GM12878 (cell line): ENCODE measurements around the gene MRPL23. TPM values are rescaled to one million over a fixed set of nuclear protein-coding genes. Genes with fewer than 3 reads are reported as not detected.

Source experiments
- ATAC-seq: fragments of 200-7000 bp; cut with Tn5 transposase; 3 replicates; pipeline ENCODE4 v1.9.1; 2020; ENCODE audit warnings: mild to moderate bottlenecking, moderate library complexity
- BruUV-seq: library from RNA; stranded (reverse); fragments of 400-500 nt; replicated peaks from 2 replicates; lab custom pipeline; 2021; lab: Mats Ljungman, UMichigan
- CTCF ChIA-PET: fragments of 300-600 bp; sonication (Branson Sonifier 250); formaldehyde crosslinking; extraction: SDS; loops from one replicate; lab custom pipeline; 2021; ENCODE audit warnings: inconsistent platforms; lab: Yijun Ruan, JAX
- POLR2A ChIA-PET: fragments of 350-600 bp; formaldehyde crosslinking; extraction: SDS; loops from one replicate; lab custom pipeline; 2021; ENCODE audit warnings: inconsistent platforms; lab: Charles Lee
- RAD21 ChIA-PET: fragments of 300-600 bp; sonication (Branson Sonifier 250); formaldehyde crosslinking; loops from one replicate; lab custom pipeline; 2023; ENCODE audit warnings: antibody characterized with exemption; ENCODE audit not compliant: unreplicated experiment; lab: Charles Lee
- SMC1A ChIA-PET: fragments of 300-600 bp; sonication (Branson Sonifier 250); formaldehyde crosslinking; loops from one replicate; lab custom pipeline; 2023; ENCODE audit not compliant: unreplicated experiment, uncharacterized antibody; lab: Charles Lee
- DNase-seq: peaks from one replicate; pipeline ENCODE4 v3.0.0-alpha.2; 2011; ENCODE audit warnings: low read depth, low spot score
- FAIRE-seq: peaks from 3 replicates; lab custom pipeline; 2011; peaks lifted over from hg19 to GRCh38; lab: Jason Lieb, UNC
- H2AFZ ChIP-seq: 2 replicates; pipeline ENCODE4 v1.6.0; 2011; ENCODE audit warnings: low read depth, low read length, control low read depth; ENCODE audit not compliant: control insufficient read depth
- H3K27ac ChIP-seq: 2 replicates; pipeline ENCODE4 v1.5.1; 2011; ENCODE audit warnings: control low read depth; ENCODE audit not compliant: control insufficient read depth, insufficient read depth
- H3K27me3 ChIP-seq, 2 experiments: replicated peaks in 1 of 2; 2 replicates each; pipeline versions ENCODE4 v1.6.0 to v1.6.1; 2011; ENCODE audit warnings: low read length in 1 of 2; ENCODE audit not compliant: control insufficient read depth in 2 of 2, insufficient read depth in 2 of 2
- H3K36me3 ChIP-seq, 2 experiments: 2 replicates each; pipeline ENCODE4 v1.5.1; 2011; ENCODE audit warnings: low read length in 1 of 2; ENCODE audit not compliant: control insufficient read depth in 2 of 2, insufficient read depth in 2 of 2
- H3K4me1 ChIP-seq: 2 replicates; pipeline ENCODE4 v1.6.1; 2011; ENCODE audit warnings: mild to moderate bottlenecking, low read length, moderate library complexity, mixed read lengths; ENCODE audit not compliant: control insufficient read depth, insufficient read depth
- H3K4me2 ChIP-seq: 2 replicates; pipeline ENCODE4 v1.6.0; 2011; ENCODE audit warnings: control low read depth; ENCODE audit not compliant: control insufficient read depth, insufficient read depth
- H3K4me3 ChIP-seq: fragments of 200-600 bp; sonication (generic); 2 replicates; pipeline ENCODE4 v1.5.1; 2016
- H3K79me2 ChIP-seq: 2 replicates; pipeline ENCODE4 v1.6.0; 2011; ENCODE audit warnings: low read length; ENCODE audit not compliant: control insufficient read depth, insufficient read depth
- H3K9ac ChIP-seq: 2 replicates; pipeline ENCODE4 v1.8.0; 2011; ENCODE audit warnings: low read length, control low read depth, mixed read lengths; ENCODE audit not compliant: control insufficient read depth, insufficient read depth
- H3K9me3 ChIP-seq: replicated peaks from 3 replicates; pipeline ENCODE4 v1.5.1; 2011; ENCODE audit warnings: mild to moderate bottlenecking, low read length; ENCODE audit not compliant: control insufficient read depth, insufficient read depth
- H4K20me1 ChIP-seq: 2 replicates; pipeline ENCODE4 v1.6.0; 2011; ENCODE audit not compliant: control insufficient read depth, insufficient read depth
- BCL11A ChIP-seq: IDR thresholded peaks from 2 replicates; pipeline ENCODE4 v1.6.1; 2011; ENCODE audit warnings: low read depth, low read length
- FOS ChIP-seq: IDR thresholded peaks from 3 replicates; pipeline ENCODE4 v1.6.1; 2011; ENCODE audit warnings: borderline replicate concordance; ENCODE audit not compliant: insufficient read length; ENCODE audit errors: extremely low read depth
- HDAC6 ChIP-seq: fragments of 200-600 bp; sonication (generic); IDR thresholded peaks from one replicate; pipeline ENCODE4 v1.8.0; 2017; ENCODE audit warnings: antibody characterized with exemption; ENCODE audit not compliant: unreplicated experiment
- IKZF1 ChIP-seq: fragments of 450-650 bp; conservative IDR thresholded peaks from 2 replicates; pipeline ENCODE4 v1.6.1; 2017; ENCODE audit warnings: antibody characterized with exemption, mild to moderate bottlenecking
- IKZF2 ChIP-seq, 2 experiments: fragments of 450-650 bp; IDR thresholded peaks; 2 replicates each; pipeline ENCODE4 v1.6.1; 2017; ENCODE audit warnings: mild to moderate bottlenecking in 2 of 2, moderate library complexity in 2 of 2
- NFIC ChIP-seq: IDR thresholded peaks from 2 replicates; pipeline ENCODE4 v1.6.1; 2012; ENCODE audit warnings: low read depth, mild to moderate bottlenecking, inconsistent platforms, low read length, moderate library complexity
- NFYB ChIP-seq: IDR thresholded peaks from 2 replicates; pipeline ENCODE4 v1.6.1; 2011; ENCODE audit warnings: low read depth, mild to moderate bottlenecking, low read length, improper control_type of control experiment, moderate library complexity; ENCODE audit not compliant: insufficient read depth
- NKRF ChIP-seq: fragments of 450-650 bp; conservative IDR thresholded peaks from 2 replicates; pipeline ENCODE4 v1.6.1; 2017; ENCODE audit warnings: mild to moderate bottlenecking, moderate library complexity
- NR2C1 ChIP-seq: fragments of 450-650 bp; IDR thresholded peaks from 2 replicates; pipeline ENCODE4 v1.6.1; 2017; ENCODE audit warnings: antibody characterized with exemption, mild to moderate bottlenecking, moderate library complexity
- NR2C2 ChIP-seq: IDR thresholded peaks from 2 replicates; pipeline ENCODE4 v1.6.1; 2011; ENCODE audit warnings: borderline replicate concordance, low read depth; ENCODE audit not compliant: control insufficient read depth, insufficient read length
- TAF1 ChIP-seq: IDR thresholded peaks from 2 replicates; pipeline ENCODE4 v1.6.1; 2011; ENCODE audit warnings: mild to moderate bottlenecking, low read depth, low read length, borderline replicate concordance
- TCF3 ChIP-seq: IDR thresholded peaks from 2 replicates; pipeline ENCODE4 v1.6.1; 2012; ENCODE audit warnings: low read depth, mild to moderate bottlenecking, low read length, borderline replicate concordance; ENCODE audit not compliant: insufficient read depth
- YY1 ChIP-seq: IDR thresholded peaks from 2 replicates; pipeline ENCODE4 v1.6.1; 2011; ENCODE audit warnings: low read depth, mild to moderate bottlenecking, low read length
- WGBS: methylation state at CpG from one replicate; pipeline ENCODE4 v1.1.6; 2016; ENCODE audit warnings: low lambda C conversion rate; ENCODE audit not compliant: insufficient replicate concordance, insufficient coverage; ENCODE audit errors: missing lambda C conversion rate; 5-methylcytosine and 5-hydroxymethylcytosine counted together
- in situ Hi-C: fragments of 300-500 bp; cut with MboI; formaldehyde crosslinking; loops from 9 replicates; pipeline ENCODE4 v1.14.3; 2018; ENCODE audit warnings: mixed read lengths
- intact Hi-C: fragments of 100-400 bp; cut with micrococcal nuclease; formaldehyde crosslinking; loops from one replicate; pipeline ENCODE4 v1.14.2; 2022; ENCODE audit not compliant: unreplicated experiment
- polyA plus RNA-seq, 11 experiments: library from polyadenylated mRNA; depleted of rRNA in 4 of 11; unstranded in 6 of 11; stranded (reverse) in 5 of 11; fragments of >200 nt; fragmentation: Nextera tagmentation in 4 of 11; fragmentation: Illumina TruSeq in 1 of 11; extraction: Ambion mirVana in 4 of 11; extraction: Trizol in 1 of 11; gene quantifications; 1 replicate in 1 of 11; 2 replicates in 10 of 11; pipeline versions ENCODE4 v1.2.1 to v1.2.3, GENCODE V29; 2011 to 2016; ENCODE audit warnings: inconsistent platforms in 2 of 11, missing spikeins in 2 of 11, low read depth in 1 of 11
- total RNA-seq, 4 experiments: library from RNA; depleted of rRNA in 3 of 4; stranded (reverse); fragments of >200 nt in 3 of 4; fragmentation: Illumina TruSeq in 1 of 4; extraction: Trizol in 1 of 4; gene quantifications; 2 replicates each; pipeline versions ENCODE4 v1.2.1 to v1.2.3, GENCODE V29; 2013 to 2021
- TF ChIP-seq, protein P1 (sequence below): fragments of 450-650 bp; IDR thresholded peaks from 2 replicates; pipeline ENCODE4 v1.6.1; 2017; ENCODE audit warnings: mild to moderate bottlenecking, moderate library complexity

MRPL23 gene
- total and polyA plus RNA-seq, 10 of the 15 experiments (the other 5 are each of a cell fraction or from before 2014, with no cell fraction given) = 1.6 to 207 (median 126) TPM

- H3K36me3 ChIP-seq = no peaks in the 10 kb centered on the region
- ChIA-PET POLR2A (no interaction called here), SMC1A (no interaction called here), CTCF (interaction anchor here (0.5 kb wide), 1 partner anchor 160 kb away, joined by 3 read pairs; no protein-coding TSS in a partner anchor), RAD21 (interaction anchor here (0.6 to 1.9 kb wide), 2 partner anchors 10 to 99 kb away, joined by 3 to 4 read pairs; partner anchors contain the start of gene PRR33)
- no peaks in the 10 kb centered on the region for H3K27me3 ChIP-seq
- in situ Hi-C loops = no loop called here
- no peaks in the 10 kb centered on the region for H4K20me1 ChIP-seq
- TF ChIP-seq TCF3 = no peak
- no peak for TF ChIP-seq NR2C2
- no peak for TF ChIP-seq NFYB
- TF ChIP-seq IKZF1 = no peak
- no peak for TF ChIP-seq BCL11A
- TF ChIP-seq NR2C1 = no peak
- no peak for TF ChIP-seq HDAC6
- TF ChIP-seq FOS = no peak
- no peak for TF ChIP-seq NKRF
- no peak for TF ChIP-seq YY1
- TF ChIP-seq, protein P1, sequence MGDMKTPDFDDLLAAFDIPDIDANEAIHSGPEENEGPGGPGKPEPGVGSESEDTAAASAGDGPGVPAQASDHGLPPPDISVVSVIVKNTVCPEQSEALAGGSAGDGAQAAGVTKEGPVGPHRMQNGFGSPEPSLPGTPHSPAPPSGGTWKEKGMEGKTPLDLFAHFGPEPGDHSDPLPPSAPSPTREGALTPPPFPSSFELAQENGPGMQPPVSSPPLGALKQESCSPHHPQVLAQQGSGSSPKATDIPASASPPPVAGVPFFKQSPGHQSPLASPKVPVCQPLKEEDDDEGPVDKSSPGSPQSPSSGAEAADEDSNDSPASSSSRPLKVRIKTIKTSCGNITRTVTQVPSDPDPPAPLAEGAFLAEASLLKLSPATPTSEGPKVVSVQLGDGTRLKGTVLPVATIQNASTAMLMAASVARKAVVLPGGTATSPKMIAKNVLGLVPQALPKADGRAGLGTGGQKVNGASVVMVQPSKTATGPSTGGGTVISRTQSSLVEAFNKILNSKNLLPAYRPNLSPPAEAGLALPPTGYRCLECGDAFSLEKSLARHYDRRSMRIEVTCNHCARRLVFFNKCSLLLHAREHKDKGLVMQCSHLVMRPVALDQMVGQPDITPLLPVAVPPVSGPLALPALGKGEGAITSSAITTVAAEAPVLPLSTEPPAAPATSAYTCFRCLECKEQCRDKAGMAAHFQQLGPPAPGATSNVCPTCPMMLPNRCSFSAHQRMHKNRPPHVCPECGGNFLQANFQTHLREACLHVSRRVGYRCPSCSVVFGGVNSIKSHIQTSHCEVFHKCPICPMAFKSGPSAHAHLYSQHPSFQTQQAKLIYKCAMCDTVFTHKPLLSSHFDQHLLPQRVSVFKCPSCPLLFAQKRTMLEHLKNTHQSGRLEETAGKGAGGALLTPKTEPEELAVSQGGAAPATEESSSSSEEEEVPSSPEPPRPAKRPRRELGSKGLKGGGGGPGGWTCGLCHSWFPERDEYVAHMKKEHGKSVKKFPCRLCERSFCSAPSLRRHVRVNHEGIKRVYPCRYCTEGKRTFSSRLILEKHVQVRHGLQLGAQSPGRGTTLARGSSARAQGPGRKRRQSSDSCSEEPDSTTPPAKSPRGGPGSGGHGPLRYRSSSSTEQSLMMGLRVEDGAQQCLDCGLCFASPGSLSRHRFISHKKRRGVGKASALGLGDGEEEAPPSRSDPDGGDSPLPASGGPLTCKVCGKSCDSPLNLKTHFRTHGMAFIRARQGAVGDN = no peak
- TF ChIP-seq NFIC = no peak
- TF ChIP-seq IKZF2 (IDR thresholded peaks at IDR 0.05) = no peak
- no peak for TF ChIP-seq TAF1
- DNase-seq = no peak
- no peak overlapping the region for H3K9ac ChIP-seq
- H3K9me3 ChIP-seq = no peaks in the 10 kb centered on the region
- intact Hi-C loops = no loop called here
- FAIRE-seq = no peak
- no peaks in the 10 kb centered on the region for H3K79me2 ChIP-seq
- no peak overlapping the region for H3K4me2 ChIP-seq
- ATAC-seq = no peak
- no TSS peak for BruUV-seq
- no peaks in the 10 kb centered on the region for H3K4me1 ChIP-seq
- H3K4me3 ChIP-seq = no peak overlapping the region
- no peak overlapping the region for H3K27ac ChIP-seq
- no peak overlapping the region for H2AFZ ChIP-seq
- WGBS = no CpG with 5 or more reads among the region's 29 CpGs
Observed at GRCh38 chr11:1990872-1991578, 43.9 kb downstream of the MRPL23 start.
